Bronchial epithelial cell (primary cell): ENCODE data around the gene ZAP70. TPM values are rescaled to one million over a fixed set of nuclear protein-coding genes. Genes with fewer than 3 reads are reported as not detected.

Source experiments
- DNase-seq: peaks from one replicate; pipeline ENCODE4 v3.0.0-alpha.2; 2010; ENCODE audit warnings: low read depth
- FAIRE-seq: peaks from 2 replicates; lab custom pipeline; 2011; peaks lifted over from hg19 to GRCh38; lab: Jason Lieb, UNC
- H3K27me3 ChIP-seq: 2 replicates; pipeline ENCODE4 v1.5.1; 2011; ENCODE audit warnings: low read length; ENCODE audit not compliant: control insufficient read depth, insufficient read depth
- H3K36me3 ChIP-seq: 2 replicates; pipeline ENCODE4 v1.5.1; 2011; ENCODE audit warnings: low read length; ENCODE audit not compliant: control insufficient read depth, insufficient read depth
- H3K4me3 ChIP-seq: 2 replicates; pipeline ENCODE4 v1.5.1; 2011; ENCODE audit warnings: mild to moderate bottlenecking, low read depth, low read length, control low read depth
- CTCF ChIP-seq: IDR thresholded peaks from 2 replicates; pipeline ENCODE4 v1.5.1; 2011; ENCODE audit warnings: mild to moderate bottlenecking, moderate library complexity, low read length, control low read depth, inconsistent platforms; ENCODE audit not compliant: insufficient read depth, severe bottlenecking
- total RNA-seq: library from RNA; depleted of rRNA; stranded (reverse); fragments of >200 nt; gene quantifications from 2 replicates; pipeline ENCODE4 v1.2.1, GENCODE V29; 2014

The ZAP70 gene
- total RNA-seq, 1 donor from 2014 or later, result not detected

- peaks cover 6% of the 10 kb centered on the region for H3K36me3 ChIP-seq
- no peak for FAIRE-seq
- TF ChIP-seq CTCF, result no peak
These were observed 61.7 kb downstream of the ZAP70 start for GRCh38 chr2:97775074-97775473.

GRCh38 chr2:97779141-97779540, 65.8 kb downstream of the ZAP70 start:
- no peak for DNase-seq
- Histone ChIP-seq H3K36me3 (peaks cover 8% of the 10 kb centered on the region), H3K27me3 (no peaks in the 10 kb centered on the region), H3K4me3 (no peak overlapping the region)
- no peak for FAIRE-seq
- no peak for TF ChIP-seq CTCF

More at GRCh38 chr2:97775074-97775473, 61.7 kb downstream of the ZAP70 start:
- DNase-seq, result no peak
- Histone ChIP-seq H3K27me3 (no peaks in the 10 kb centered on the region), H3K4me3 (no peak overlapping the region)

GRCh38 chr2:97781981-97782380, 68.6 kb downstream of the ZAP70 start:
- FAIRE-seq (no peak), DNase-seq (no peak)
- Histone ChIP-seq H3K36me3 (peaks cover 2% of the 10 kb centered on the region), H3K27me3 (no peaks in the 10 kb centered on the region), H3K4me3 (no peak overlapping the region)
- TF ChIP-seq CTCF, result no peak

- no peak for TF ChIP-seq CTCF
- FAIRE-seq (no peak), DNase-seq (no peak)
- Histone ChIP-seq H3K36me3 (peaks cover 5% of the 10 kb centered on the region), H3K27me3 (no peaks in the 10 kb centered on the region), H3K4me3 (no peak overlapping the region)
These were observed 71.6 kb downstream of the ZAP70 start for GRCh38 chr2:97784953-97785352.

- peaks cover 5% of the 10 kb centered on the region for H3K36me3 ChIP-seq
- no peaks in the 10 kb centered on the region for H3K27me3 ChIP-seq
- no peak overlapping the region for H3K4me3 ChIP-seq
- no peak for TF ChIP-seq CTCF
- DNase-seq (no peak), FAIRE-seq (no peak)
These were observed 72.4 kb downstream of the ZAP70 start for GRCh38 chr2:97785818-97786217.

- DNase-seq, result no peak
- no peak for TF ChIP-seq CTCF
- no peaks in the 10 kb centered on the region for H3K27me3 ChIP-seq
- peaks cover 11% of the 10 kb centered on the region for H3K36me3 ChIP-seq
- no peak for FAIRE-seq
- no peak overlapping the region for H3K4me3 ChIP-seq
These were observed 75.7 kb downstream of the ZAP70 start for GRCh38 chr2:97788986-97789644.
